GM18498 (cell line): Measurements from ENCODE around the gene TULP4.
"Not testable (repeated sequence)": the region's sequence is repeated elsewhere in the genome, so short reads cannot be mapped to it uniquely, and the experiment has no call there.

ENCODE experiments used
- ATAC-seq: cut with Tn5 transposase; IDR thresholded peaks from one replicate; pipeline ENCODE4 v1.9.1; 2021; ENCODE audit warnings: mild to moderate bottlenecking, moderate library complexity; ENCODE audit not compliant: unreplicated experiment

TULP4 gene

DNA sequence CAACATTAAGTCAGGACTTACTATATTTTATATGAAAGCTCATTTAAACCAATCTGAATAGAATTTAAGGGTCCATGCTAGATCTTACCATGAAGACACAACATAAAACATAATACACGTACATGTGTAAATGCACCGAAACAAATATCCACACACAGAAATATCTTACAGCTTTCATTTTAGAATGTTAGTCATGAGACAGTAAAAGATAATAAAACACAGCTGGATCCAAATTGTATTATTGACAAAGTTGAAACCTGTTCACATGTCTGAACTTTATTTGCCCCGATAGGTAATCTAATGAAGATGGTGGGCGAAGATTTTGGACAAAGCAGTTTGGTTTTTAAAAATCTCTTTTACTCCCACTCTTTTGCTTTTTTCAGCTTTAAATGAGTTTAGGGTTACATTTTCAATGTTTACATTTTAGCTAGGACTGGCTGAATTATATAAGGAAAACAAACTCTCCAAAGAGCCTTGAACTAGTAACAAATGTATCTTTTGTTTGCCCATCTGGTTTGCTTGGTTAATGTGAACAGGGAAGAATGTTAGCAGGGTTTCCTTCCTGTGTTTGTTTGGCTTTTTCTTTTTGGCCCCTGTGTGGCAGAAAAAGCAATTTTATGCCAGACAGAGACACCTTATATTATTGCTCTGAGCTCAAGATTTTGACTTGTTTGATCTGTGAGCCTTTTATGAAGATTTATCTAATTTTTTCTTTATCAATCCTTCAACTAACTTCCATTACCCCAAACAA lies 242.5 kb downstream of the TULP4 start:
- no peak for ATAC-seq

DNA sequence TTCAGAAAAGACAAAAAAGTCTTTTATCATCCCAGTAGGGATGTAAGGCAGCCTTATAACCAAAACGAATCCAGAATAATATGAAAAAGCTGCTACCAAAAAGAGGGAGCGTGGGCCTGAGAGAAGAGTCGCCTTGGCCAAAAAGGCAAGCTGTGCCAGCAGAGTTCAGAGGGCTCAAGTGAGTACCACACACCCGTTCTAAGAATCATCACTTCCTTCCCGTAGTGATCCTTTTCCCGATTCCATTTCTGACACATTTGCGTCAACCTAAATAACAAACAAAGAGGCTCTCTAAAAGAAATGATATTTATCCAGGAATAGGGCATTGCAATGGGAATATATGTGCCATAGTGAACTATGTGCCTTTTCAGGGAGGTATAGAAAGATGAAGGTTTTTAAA lies 243.8 kb downstream of the TULP4 start:
- ATAC-seq = no peak

DNA sequence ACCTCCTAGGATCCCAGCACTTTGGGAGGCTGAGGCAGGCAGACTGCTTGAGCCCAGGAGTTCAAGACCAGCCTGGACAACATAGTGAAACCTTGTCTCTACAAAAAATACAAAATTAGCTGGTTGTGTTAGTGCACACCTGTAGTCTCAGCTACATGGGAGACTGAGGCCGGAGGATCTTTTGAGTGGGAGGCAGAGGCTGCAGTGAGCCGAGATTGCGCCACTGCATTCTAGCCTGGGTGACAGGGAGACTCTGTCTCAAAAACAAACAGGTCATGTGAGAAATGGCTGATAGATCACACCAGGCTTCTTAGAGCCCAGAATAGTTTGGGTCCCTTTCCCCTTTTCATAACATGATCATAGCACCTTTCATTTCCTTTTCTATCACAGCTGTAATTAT lies 244.8 kb downstream of the TULP4 start:
- not testable (repeated sequence) for ATAC-seq

DNA sequence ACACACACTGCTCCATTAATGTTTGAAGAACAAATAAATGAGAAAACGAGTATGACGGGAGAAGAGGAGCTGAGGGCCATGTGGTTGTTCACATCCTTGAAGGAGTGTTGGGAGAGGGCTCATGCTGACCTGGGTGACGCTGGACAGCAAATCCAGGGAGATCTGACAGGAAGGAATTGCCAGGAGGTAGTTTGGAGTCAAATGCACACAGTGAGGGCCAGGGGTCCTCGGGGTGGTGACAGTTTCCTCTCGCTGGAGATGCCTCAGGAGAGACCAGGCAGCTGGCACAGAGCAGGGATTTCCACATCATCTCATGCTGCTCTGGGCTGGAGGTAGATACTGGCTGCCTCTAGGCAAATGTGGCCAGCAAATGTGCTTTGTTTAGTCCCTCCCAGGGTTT lies 245.7 kb downstream of the TULP4 start:
- ATAC-seq = no peak

DNA sequence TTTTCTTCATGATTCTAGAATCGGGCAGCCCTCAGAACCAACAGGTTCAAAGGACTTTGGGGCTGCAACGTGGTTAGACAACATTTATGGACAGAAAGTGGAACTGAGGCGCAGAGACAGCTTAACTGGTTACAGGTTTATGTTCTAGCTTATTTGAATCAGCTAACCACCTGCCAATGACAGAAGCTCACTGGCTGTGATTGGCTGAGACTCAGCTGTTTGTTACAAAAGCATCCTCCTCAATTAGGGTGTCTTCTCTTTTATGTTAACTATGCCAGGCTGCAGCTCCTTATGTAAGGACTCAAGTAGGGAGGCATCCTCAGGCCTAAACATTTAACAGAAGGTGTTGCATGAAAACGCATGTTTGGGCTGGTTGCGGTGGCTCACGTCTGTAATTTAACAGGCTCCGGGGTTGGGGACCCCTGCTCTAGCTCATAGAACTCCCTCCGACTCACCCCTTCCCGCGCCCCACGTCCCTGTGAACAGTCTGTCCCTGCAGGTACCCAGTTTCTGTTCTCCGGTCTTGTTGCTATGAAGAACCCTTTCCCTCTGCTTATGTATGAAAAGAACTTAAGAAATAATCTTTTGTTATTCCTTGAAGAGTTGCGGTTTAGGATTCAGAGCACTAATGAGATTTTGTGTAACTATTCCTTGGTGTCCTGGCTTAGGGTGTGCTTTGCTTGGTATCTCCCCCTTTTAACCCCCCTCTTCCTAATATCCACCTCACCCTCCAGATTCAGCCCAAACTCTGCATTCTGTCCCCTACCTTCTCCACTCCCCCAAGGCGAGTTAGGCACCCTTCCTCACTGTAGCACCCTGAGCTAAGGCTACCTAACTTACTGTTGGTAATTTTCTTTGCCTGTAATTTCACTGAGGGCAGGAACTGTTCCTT lies 246.4 kb downstream of the TULP4 start:
- no peak for ATAC-seq

DNA sequence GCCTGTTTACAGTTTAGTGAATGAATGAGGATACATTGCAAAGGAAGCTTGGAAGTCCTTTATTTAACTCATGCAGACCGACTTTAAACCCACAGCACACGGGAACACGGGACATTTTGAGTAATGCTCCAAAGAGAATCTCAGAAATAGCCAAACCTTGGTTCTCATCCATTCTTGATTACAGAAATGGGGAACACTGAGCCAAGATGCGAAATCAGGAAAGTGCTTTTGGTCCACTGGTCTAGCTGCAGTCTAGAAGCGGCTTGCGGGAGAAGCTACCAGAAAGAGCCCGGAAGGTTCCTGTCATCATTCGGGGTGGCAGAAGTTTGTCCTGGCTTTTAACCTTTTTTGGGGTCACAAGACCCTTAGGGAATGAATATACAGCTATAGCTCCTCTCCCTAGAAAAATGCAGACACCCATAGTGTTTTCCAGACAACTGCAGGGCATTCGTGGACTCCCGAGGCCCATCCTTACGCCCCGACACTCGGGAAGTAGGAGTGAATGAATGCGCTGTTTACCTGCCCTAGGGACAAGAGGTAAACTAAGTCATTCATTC lies 247.2 kb downstream of the TULP4 start:
- no peak for ATAC-seq

DNA sequence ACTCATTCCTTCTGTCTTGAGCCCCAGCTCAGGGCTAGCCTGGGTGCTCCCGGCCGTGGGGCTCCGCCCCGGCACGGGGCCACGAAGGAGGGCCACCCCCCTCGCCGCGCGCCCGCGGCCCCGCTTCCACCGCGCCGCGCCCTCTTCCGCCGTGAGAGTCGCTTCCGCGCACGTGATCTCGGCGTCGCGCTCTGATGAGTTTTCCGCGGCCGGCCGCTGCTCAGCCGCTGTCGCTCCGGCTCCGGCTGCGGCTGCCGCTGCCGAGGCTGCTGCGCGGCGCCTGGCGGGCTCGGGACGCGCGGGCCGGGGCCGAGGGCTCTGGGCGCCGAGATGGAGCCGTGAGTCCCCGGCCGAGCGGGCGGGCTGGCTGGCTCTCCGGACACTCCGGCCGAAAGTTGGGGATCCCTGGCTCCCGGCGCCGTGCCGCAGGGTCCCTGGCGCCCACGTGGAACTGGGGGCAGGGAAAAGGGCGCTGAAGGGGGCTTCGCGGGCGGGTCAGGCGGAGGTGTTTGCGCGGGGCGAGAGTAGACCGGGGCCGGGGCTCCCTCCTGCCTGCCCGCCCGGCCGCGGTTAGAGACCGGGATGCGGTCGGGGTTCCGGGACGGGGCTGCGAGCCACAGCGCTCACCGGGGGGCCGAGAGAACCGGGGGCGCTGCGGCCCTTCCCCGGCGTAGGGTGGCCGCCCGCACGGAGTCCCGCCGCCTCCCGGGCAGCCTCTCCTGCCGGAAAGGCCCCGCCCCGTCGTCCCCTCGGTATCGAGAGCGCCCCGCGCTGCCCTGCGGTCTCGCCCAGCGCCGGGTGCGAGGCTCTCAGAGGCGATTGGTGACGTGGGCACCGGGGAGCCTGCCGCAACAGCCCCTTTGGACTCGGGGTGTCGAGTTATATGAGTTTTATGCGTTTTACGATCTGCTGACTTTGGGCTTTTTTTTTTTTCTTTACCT lies 247.9 kb downstream of the TULP4 start, which contains the start of gene TMEM181:
Gene TMEM181, plus strand, starts transcription at position 197 of the 941 bp plus-strand sequence. Its CDS starts 134 bp downstream, at position 331.
- ATAC-seq = peak; percentile 90

DNA sequence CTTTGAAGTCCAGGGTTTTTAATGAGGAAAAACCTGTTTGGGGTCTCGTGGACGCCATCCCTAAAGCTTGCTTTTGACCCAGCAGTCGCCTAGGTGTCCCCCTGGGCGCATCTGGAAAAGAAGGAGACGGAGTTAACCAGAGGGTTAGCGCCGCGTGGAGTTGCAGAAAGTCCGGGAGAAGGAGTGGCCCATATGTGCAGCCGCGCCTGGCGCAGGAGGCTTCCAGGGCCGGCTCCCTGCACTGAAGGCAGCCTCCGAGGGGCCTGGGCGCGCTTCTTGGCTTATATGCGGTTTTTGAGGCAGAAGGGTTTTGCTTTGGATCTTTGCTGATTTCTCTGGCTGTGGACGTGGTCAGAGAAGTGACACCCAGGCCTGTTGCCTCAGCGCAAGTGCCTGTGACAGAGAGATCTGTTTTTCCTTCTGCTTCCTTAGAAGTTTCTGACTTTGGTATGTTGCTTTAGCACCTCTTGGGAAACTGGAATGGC lies 248.6 kb downstream of the TULP4 start:
- no peak for ATAC-seq
